ENCODE data around the gene KLHL26.

- TF ChIP-seq CTCF (IDR thresholded peaks at IDR 0.05) (peak in 2 of 6 experiments; percentile 10 to 33), POLR2A (IDR thresholded peaks at IDR 0.05) (no peak)
Observed at GRCh38 chr19:18590273-18591272, 46.3 kb upstream of the KLHL26 start.
